SKM-1 (cell line): ENCODE measurements around the gene ENPP1.
"Not testable (repeated sequence)": the region's sequence is repeated elsewhere in the genome, so short reads cannot be mapped to it uniquely, and the experiment has no call there.

Source experiments
- DNase-seq: peaks from one replicate; lab custom pipeline; 2025; ENCODE audit not compliant: unreplicated experiment; lab: John Stamatoyannopoulos, UW

Gene ENPP1

DNA sequence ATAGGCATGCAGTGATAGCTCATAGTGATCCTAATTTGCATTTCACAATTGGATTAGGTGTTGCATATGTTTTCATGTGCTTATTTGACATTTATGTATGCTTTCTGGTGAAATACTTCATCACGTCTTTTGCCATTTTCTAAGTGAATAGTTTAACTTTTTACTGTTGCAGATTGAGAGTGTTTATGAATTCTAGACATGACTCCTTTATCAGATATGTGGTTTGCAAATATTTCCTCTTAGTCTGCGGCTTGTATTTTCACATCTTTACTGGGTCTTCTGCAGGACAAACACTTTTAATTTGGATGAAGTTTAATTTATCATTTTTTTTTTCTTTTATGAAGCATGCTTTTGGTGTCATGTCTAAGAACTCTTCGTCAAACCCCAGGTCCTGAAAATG lies 104.1 kb downstream of the ENPP1 start:
- DNase-seq, result no peak

- DNase-seq, result no peak
Observed at GRCh38 chr6:131914234-131914633, 106.4 kb downstream of the ENPP1 start.

- DNase-seq, result peak; percentile 40
Observed at GRCh38 chr6:131914967-131915751, 107.3 kb downstream of the ENPP1 start.

DNA sequence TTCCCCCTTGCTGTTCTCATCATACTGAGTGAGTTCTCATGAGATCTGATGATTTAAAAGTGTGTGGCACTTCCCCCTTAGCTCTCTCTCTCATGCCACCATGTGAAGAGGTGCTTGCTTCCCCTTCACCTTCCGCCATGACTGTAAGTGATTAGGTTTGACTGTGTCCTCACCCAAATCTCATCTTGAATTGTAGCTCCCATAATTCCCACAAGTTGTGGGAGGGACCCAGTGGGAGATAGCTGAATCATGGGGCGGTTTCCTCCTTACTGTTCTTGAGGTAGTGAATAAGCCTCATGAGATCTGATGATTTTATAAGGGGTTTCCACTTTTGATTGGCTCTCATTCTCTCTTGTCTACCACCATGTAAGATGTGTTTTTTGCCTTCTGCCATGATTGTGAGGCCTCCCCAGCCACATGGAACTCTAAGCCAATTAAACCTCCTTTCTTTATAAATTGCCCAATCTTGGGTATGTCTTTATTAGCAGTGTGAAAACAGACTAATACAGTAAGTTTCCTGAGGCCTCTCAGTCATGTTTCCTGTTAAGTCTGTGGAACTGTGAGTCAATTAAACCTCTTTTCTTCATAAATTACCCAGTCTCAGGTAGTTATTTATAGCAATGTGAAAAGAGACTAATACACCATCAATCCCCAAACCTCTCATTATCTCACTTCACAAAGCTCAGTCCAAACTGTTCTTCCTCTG lies 108.4 kb downstream of the ENPP1 start:
- DNase-seq, result not testable (repeated sequence)

GRCh38 chr6:131916847-131917246 lies 109.0 kb downstream of the ENPP1 start:
- no peak for DNase-seq

GRCh38 chr6:131917318-131917717 lies 109.5 kb downstream of the ENPP1 start:
- no peak for DNase-seq

DNA sequence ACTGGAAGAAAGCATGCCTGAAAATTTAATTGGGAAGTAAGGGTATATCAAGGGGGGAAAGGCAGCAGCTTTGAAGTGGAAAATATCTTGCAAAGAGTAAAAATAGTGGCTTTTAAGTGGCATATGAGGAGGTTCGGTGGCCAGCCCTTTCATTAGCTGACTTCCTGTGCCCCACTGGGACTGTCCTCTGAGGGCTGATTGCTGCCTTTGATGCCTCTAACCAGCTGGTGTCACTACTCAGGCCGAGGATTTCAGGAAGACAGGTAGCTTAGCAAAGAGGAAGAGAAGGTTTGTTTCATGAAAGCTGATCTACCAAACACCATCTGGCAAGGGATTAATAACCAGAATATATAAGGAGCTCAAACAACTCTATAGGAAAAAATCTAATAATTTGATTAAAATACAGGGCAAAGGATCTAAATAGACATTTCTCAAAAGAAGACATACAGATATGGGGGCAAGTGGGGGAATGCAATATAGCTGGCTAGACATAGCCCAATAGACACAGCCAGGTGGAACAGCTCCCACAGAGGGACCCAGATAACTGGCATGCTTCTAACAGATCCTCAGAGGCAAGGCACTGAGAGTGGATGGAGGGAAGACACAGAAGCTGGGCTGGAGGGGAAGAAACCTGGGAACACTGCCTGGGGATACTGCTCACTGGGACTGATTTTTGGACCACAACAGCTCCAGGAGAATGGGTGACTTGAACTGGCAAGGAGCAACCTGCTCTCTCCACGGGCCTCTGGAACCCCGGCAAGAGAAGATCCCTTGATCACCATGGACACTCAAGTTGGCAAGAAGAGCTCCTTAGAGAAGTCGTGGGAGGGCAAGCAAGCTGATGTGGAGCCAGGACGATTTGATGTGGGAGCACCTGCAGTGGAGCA lies 110.2 kb downstream of the ENPP1 start:
- DNase-seq, result no peak

GRCh38 chr6:131918650-131919355 lies 111.0 kb downstream of the ENPP1 start:
- DNase-seq, result no peak

- no peak for DNase-seq
Observed at GRCh38 chr6:131920656-131921055, 112.8 kb downstream of the ENPP1 start.

DNA sequence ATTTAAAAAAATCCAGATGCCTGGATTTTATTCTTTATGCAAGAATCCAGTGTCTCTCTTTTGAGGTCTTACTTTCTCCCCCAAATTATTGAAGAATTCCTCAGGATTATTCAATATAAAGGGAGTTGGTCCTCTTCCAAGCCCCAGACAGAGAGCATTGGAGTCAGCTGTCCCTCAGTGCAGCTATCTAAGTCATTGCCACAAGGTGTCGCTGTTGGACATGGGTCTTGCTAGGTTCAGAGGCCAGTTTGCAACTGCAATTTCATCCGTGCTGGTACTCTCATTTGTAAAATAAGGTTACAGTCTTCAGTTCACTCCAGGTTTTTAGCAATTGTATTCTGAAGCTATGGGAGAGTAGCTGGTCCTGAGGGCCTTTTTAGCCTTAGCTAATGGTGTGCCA lies 115.5 kb downstream of the ENPP1 start:
- peak; percentile 42 for DNase-seq

DNA sequence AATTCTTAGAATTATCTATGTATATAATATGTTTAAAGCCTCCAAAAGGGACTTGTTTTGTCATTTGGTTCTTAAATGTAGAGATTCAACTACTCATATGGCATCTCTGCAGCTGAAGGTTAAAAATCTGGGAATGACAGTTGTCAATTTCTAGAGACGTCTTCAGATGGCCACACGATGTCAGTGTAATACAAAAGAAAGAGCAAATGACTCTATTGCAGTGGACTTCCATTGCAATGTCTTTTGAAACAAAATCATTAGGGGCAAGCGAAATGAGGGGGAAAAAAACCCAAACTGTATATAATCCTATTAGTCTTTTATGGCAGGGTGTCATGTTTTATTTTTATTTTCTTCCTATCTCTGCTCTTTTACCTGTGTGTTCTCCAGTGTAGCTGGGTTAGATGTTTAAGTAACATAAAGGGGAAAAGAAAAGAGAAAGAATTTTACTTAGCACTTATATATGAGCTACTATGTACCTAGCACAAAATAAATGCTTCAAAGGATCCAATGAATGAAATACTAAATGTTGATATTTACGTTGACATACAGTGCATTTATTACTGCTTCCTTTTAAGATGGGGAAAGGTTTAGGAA lies 117.2 kb downstream of the ENPP1 start:
- no peak for DNase-seq

GRCh38 chr6:131929264-131929663 lies 121.4 kb downstream of the ENPP1 start:
- no peak for DNase-seq

DNA sequence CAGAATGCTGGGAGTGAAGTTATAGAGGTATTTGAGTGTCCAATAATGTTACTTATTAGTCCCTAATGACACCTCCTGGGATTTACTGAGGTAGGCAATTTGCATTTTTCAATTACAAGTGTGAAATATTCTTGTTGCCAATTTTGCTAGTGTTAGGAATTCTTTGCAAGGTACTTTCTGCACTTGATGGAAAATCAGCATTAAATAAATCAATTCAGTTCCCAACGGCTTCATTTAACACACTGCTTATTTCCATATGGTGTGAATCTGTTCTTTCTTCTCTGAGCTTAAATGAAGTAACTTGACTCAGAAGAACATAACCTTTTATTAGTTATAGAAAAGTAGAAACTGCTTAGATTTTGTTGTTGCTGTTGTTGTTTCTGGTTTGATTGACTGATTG lies 122.2 kb downstream of the ENPP1 start:
- no peak for DNase-seq

DNA sequence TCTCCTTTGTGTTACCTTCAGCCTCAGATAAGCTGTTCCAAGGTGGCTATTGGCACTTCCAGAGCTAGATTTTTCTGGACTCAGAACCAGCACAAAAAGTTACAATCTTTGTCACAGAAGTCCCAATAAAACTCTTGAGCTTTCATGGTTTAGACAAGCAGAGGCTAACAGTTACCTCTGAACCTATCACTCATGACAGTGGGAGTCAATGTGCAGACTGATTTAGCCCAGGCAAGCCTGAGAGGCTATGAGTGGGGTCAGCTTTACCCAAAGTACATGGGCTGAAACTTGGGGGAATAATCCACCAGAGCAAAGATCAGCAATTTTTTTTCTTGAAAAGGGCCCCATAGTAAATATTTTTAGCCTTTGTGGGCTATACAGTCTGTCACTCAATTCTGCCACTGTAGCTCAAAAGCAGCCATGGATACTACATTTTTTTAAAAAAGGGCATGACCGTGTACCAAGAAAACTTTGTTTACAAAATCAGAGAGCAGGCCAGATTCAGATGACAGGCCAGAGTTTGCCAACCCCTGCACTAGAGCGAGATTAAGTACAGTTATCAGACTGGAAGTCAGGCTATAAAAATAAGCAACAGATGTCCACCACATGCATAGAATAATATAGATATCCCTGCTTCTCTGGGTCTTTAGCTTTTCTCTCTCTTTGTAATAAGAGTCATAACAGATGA lies 123.4 kb downstream of the ENPP1 start:
- no peak for DNase-seq

DNA sequence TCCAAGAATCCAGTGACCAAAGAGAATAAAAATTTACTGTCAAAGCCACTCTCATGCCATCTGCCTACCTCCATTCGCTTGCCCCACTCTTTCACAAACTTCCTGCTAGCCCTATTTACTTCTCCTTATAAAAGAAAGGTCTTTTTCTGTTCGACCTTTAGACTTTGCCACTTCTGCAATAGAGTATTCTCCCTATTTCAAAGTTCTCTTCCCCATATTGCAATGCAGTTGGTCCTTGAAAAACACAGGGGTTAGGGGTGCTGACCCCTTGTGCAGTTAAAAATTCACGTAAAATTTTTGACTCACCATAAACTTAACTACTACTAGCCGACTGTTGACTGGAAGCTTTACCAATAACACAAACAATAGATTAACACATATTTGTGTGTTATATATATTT lies 128.3 kb downstream of the ENPP1 start:
- peak; percentile 12 for DNase-seq

DNA sequence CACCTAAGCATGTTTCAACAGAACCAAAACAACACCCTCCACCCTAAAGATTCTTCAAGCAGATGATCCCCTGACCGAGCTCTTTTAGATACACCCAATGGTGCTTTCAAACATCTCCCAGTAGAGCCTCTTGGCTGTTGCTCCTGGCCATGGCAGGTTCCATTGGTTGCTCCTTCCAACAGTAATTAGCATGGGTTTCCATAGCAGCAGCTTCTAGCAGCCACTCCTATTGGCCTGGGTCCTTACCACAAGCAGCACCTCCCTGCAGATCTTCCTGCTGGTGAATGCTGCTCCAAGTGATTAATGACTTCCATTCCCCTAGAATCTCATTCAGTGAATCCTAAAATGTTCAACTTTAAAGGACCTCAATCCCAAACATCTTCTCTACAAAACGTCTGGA lies 129.4 kb downstream of the ENPP1 start:
- DNase-seq, result no peak

- no peak for DNase-seq
Observed at GRCh38 chr6:131937703-131938631, 130.1 kb downstream of the ENPP1 start.
